Tibial nerve (tissue), 4 donors: ENCODE measurements around the gene TSN. TPM values are rescaled to one million over a fixed set of nuclear protein-coding genes. Genes with fewer than 3 reads are reported as not detected.
"Not testable (repeated sequence)": the region's sequence is repeated elsewhere in the genome, so short reads cannot be mapped to it uniquely, and the experiment has no call there.

Experiments
- DNase-seq, 2 donors: peaks; one replicate each; pipeline ENCODE4 v3.0.0-alpha.2; 2019; ENCODE audit warnings: low spot score in 2 of 2
- H3K27ac ChIP-seq, 4 donors: fragments of 200-600 bp; sonication (generic) in 3 of 4; one replicate each; pipeline ENCODE4 v1.5.1; 2017 to 2019; ENCODE audit warnings: mild to moderate bottlenecking in 1 of 4
- H3K27me3 ChIP-seq, 2 donors: fragments of 200-600 bp; sonication (generic) in 1 of 2; one replicate each; pipeline versions ENCODE4 v1.5.1 to v1.6.0; 2017 to 2019
- H3K36me3 ChIP-seq, 3 donors: fragments of 200-600 bp; sonication (generic); one replicate each; pipeline ENCODE4 v1.5.1; 2018 to 2019
- H3K4me1 ChIP-seq, 4 donors: fragments of 200-600 bp; sonication (generic) in 3 of 4; one replicate each; pipeline ENCODE4 v1.5.1; 2017 to 2019
- H3K4me3 ChIP-seq, 4 donors: fragments of 200-600 bp; sonication (generic) in 3 of 4; one replicate each; pipeline ENCODE4 v1.5.1; 2017 to 2019; ENCODE audit warnings: mild to moderate bottlenecking in 1 of 4, moderate library complexity in 1 of 4
- H3K9me3 ChIP-seq, 4 donors: fragments of 200-600 bp; sonication (generic) in 3 of 4; one replicate each; pipeline ENCODE4 v1.5.1; 2017 to 2019
- EP300 ChIP-seq, 2 donors: sonication (generic); formaldehyde crosslinking; IDR thresholded peaks; one replicate each; pipeline ENCODE4 v1.6.1; 2017; ENCODE audit warnings: antibody characterized with exemption in 2 of 2, mild to moderate bottlenecking in 1 of 2
- POLR2A ChIP-seq, 2 donors: fragments of 450-650 bp; IDR thresholded peaks; one replicate each; pipeline ENCODE4 v1.6.1; 2017; ENCODE audit warnings: antibody characterized with exemption in 2 of 2, mild to moderate bottlenecking in 2 of 2, moderate library complexity in 2 of 2
- WGBS, 2 donors: methylation state at CpG; one replicate each; pipeline ENCODE4 v1.1.5; 2018; 5-methylcytosine and 5-hydroxymethylcytosine counted together
- total RNA-seq, 4 donors: library from RNA; depleted of rRNA; stranded (reverse); fragments of >200 nt; gene quantifications; one replicate each; pipeline ENCODE4 v1.1.0, GENCODE V29; 2016
- TF ChIP-seq, protein P1 (sequence below), 5 experiments: fragments of 200-600 bp in 3 of 5; fragments of 450-650 bp in 2 of 5; sonication (generic) in 3 of 5; IDR thresholded peaks; one replicate each; pipeline ENCODE4 v1.5.1; 2016 to 2019; ENCODE audit warnings: antibody characterized with exemption in 5 of 5, mild to moderate bottlenecking in 3 of 5, moderate library complexity in 2 of 5

The TSN gene
- total RNA-seq, 4 donors from 2014 or later = 32.7 to 50.9 (median 37.4) TPM

DNA sequence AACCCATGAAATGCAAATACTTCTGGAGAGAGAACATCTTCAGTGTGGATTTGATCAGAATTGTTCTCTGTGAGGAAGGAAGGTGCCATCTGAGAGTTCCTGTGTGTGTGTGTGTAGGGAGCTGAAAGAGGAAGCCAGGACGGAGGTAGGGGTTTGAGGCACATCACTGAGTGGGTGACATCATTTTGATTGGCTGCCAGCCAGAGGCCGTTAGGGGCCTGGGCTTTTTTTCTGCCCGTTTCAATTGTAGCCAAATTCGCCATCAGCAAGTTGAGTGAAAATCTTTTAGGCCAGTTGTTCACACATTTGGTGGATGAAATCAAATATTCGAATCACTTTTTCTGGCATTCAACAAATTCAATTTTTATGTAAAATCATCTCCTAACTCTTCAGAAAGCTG is 48.9 kb downstream of the TSN start:
- no peak overlapping the region for H3K4me3 ChIP-seq
- 13 to 14% methylated on average over 5 of the region's 5 CpGs for WGBS, 2 donors
- peaks cover 0 to 5% (median 0%) of the 10 kb centered on the region in 4 donors for H3K4me1 ChIP-seq
- DNase-seq = no peak
- no peaks in the 10 kb centered on the region for H3K36me3 ChIP-seq
- no peak overlapping the region for H3K27ac ChIP-seq
- TF ChIP-seq, protein P1, sequence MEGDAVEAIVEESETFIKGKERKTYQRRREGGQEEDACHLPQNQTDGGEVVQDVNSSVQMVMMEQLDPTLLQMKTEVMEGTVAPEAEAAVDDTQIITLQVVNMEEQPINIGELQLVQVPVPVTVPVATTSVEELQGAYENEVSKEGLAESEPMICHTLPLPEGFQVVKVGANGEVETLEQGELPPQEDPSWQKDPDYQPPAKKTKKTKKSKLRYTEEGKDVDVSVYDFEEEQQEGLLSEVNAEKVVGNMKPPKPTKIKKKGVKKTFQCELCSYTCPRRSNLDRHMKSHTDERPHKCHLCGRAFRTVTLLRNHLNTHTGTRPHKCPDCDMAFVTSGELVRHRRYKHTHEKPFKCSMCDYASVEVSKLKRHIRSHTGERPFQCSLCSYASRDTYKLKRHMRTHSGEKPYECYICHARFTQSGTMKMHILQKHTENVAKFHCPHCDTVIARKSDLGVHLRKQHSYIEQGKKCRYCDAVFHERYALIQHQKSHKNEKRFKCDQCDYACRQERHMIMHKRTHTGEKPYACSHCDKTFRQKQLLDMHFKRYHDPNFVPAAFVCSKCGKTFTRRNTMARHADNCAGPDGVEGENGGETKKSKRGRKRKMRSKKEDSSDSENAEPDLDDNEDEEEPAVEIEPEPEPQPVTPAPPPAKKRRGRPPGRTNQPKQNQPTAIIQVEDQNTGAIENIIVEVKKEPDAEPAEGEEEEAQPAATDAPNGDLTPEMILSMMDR (IDR thresholded peaks at IDR 0.05) = no peak
- TF ChIP-seq EP300 (IDR thresholded peaks at IDR 0.05) = no peak
- no peak for TF ChIP-seq POLR2A (IDR thresholded peaks at IDR 0.05)
- H3K9me3 ChIP-seq = peaks cover 0 to 24% (median 0%) of the 10 kb centered on the region in 4 donors
- H3K27me3 ChIP-seq = no peaks in the 10 kb centered on the region

DNA sequence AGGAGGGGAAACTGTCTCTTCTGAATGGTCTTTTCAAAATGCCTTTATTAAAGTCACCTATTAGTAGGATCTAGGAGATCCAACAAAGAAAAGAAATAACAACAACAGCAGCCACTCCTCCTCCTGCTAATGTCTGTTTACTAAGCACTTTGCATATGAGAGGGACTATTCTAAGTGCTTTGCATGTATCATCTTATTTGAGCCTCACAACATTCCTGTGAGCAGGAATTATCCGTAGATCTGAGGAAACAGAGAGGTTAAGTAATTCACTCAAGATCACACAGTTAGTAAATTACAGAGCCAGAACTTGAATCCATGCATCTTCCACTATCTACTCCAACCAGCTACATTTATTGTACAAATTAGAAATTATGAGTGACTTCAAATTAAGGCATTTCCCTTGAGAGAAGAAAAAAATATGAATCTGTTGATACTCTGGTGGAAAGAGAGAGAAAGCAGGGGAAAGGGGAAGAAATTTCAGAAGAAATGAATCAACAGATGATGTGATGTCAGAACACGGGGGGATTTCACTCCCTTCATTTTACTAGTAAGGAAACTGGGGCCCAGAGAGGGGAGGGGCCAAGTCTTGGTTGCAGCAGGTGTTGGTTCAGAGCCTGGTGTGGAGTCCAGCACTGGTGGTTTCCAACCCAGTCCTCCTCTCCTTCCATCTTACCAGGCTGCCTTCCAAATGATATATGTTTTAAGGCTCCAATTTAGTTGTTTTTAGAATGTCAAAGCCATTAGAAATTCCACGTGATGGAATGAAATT is 49.7 kb downstream of the TSN start:
- 64 to 65% methylated on average over 3 of the region's 3 CpGs for WGBS, 2 donors
- Histone ChIP-seq H3K27me3 (no peaks in the 10 kb centered on the region), H3K9me3 (peaks cover 0 to 24% (median 0%) of the 10 kb centered on the region in 4 donors), H3K27ac (no peak overlapping the region), H3K36me3 (no peaks in the 10 kb centered on the region), H3K4me3 (no peak overlapping the region), H3K4me1 (peaks cover 0 to 5% (median 0%) of the 10 kb centered on the region in 4 donors)
- no peak for DNase-seq
- TF ChIP-seq EP300 (IDR thresholded peaks at IDR 0.05) (no peak), POLR2A (IDR thresholded peaks at IDR 0.05) (no peak)
- TF ChIP-seq, protein P1 (IDR thresholded peaks at IDR 0.05) = no peak

DNA sequence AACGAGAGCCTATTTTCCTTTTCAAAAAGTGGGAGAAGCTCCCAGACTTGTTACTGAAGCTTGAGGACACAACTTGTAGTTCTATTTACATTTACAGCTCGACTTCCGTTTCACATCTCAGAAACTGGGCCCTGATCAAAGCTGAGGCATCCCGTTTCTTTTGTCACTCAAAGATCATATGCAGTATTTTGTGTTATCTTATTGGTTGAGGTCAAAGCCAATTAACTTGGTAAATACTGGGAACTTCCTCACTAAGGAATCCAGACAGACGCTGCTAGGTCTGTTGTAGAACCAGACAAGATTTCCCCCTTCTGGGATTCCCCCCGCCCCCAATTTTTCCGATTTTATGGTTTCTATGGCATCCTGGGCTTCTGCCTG is 50.3 kb downstream of the TSN start:
- WGBS, 2 donors = 68 to 84% methylated on average over 7 of the region's 7 CpGs
- H3K9me3 ChIP-seq = peaks cover 0 to 21% (median 0%) of the 10 kb centered on the region in 4 donors
- TF ChIP-seq, protein P1 (IDR thresholded peaks at IDR 0.05) = no peak
- TF ChIP-seq EP300 (IDR thresholded peaks at IDR 0.05) (no peak), POLR2A (IDR thresholded peaks at IDR 0.05) (no peak)
- H3K27me3 ChIP-seq = no peaks in the 10 kb centered on the region
- no peaks in the 10 kb centered on the region for H3K36me3 ChIP-seq
- no peak overlapping the region for H3K27ac ChIP-seq
- no peak overlapping the region for H3K4me3 ChIP-seq
- DNase-seq = no peak
- peaks cover 0 to 5% (median 0%) of the 10 kb centered on the region in 4 donors for H3K4me1 ChIP-seq

DNA sequence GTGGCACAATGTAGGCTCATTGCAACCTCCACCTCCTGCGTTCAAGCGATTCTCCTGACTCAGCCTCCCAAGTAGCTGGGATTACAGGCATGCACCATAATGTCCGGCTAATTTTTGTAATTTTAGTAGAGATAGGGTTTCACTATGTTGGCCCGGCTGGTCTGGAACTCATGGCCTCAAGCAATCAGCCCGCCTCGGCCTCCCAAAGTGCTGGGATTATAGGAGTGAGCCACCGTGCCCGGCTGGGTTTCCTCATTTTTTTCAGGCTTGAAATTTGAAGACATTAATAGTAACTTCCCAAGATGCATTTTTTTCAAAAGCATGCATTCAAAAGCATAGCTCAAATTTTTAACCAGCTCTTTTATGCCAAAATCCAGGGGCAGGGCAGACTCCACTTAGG is 52.3 kb downstream of the TSN start:
- DNase-seq, H3K27ac ChIP-seq, H3K27me3 ChIP-seq, H3K4me3 ChIP-seq, H3K9me3 ChIP-seq, H3K4me1 ChIP-seq, H3K36me3 ChIP-seq: not testable (repeated sequence)
- 79 to 90% methylated on average over 8 of the region's 8 CpGs for WGBS, 2 donors

DNA sequence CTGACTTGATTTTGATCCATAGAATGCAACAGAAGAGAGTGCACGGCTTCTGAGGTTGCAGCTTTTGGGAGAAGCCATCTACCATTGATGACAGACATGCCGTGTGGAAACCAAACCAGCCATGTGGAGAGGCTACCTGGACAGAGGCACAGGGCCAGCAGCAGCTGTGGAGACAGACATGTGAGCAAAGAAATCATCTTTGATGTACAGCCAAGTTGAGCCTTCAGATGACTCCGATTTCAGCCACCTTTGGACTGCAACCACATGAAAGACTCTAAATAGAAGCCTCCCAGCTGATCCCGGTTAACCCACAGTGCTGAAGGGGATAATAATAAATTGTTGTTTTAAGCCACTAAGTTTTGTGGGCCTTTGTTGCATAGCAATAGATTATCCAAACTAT is 54.2 kb downstream of the TSN start:
- H3K4me3 ChIP-seq = no peak overlapping the region
- H3K36me3 ChIP-seq = no peaks in the 10 kb centered on the region
- DNase-seq = no peak
- H3K27ac ChIP-seq = no peak overlapping the region
- H3K9me3 ChIP-seq = no peaks in the 10 kb centered on the region
- no peak for TF ChIP-seq POLR2A (IDR thresholded peaks at IDR 0.05)
- TF ChIP-seq, protein P1 (IDR thresholded peaks at IDR 0.05) = no peak
- no peak for TF ChIP-seq EP300 (IDR thresholded peaks at IDR 0.05)
- H3K4me1 ChIP-seq = no peaks in the 10 kb centered on the region
- 60 to 82% methylated on average over 4 of the region's 4 CpGs for WGBS, 2 donors
- H3K27me3 ChIP-seq = no peaks in the 10 kb centered on the region
